Measurements from ENCODE around the gene MRM1. TPM values are rescaled to one million over a fixed set of nuclear protein-coding genes. Genes with fewer than 3 reads are reported as not detected.

MRM1 gene
- polyA plus RNA-seq, 3 donors: 3.3 to 6.0 (median 5.4) TPM

GRCh38 chr17:36623281-36623680, 21.9 kb downstream of the MRM1 start:
- H3K27ac ChIP-seq (ENCODE audit: low read depth, low read length): no peak overlapping the region
- WGBS, 3 donors: 75 to 78% (median 77%) methylated on average over 3 of the region's 3 CpGs

- WGBS, 3 donors: 66 to 78% (median 71%) methylated on average over 7 of the region's 7 CpGs
- H3K27ac ChIP-seq (ENCODE audit: low read depth, low read length): no peak overlapping the region
These were observed 23.8 kb downstream of the MRM1 start for GRCh38 chr17:36625188-36625587.

GRCh38 chr17:36627101-36627500, 25.7 kb downstream of the MRM1 start:
- no peak overlapping the region for H3K27ac ChIP-seq (ENCODE audit: low read depth, low read length)

GRCh38 chr17:36628576-36628975, 27.2 kb downstream of the MRM1 start:
- no peak overlapping the region for H3K27ac ChIP-seq (ENCODE audit: low read depth, low read length)
- WGBS, 3 donors: 83 to 95% (median 93%) methylated on average over 2 of the region's 2 CpGs

More at GRCh38 chr17:36627101-36627500, 25.7 kb downstream of the MRM1 start:
- WGBS, 3 donors: 69 to 77% (median 72%) methylated on average over 12 of the region's 12 CpGs

- no peak overlapping the region for H3K27ac ChIP-seq (ENCODE audit: low read depth, low read length)
- 8 to 22% (median 19%) methylated on average over 12 to 14 of the region's 14 CpGs for WGBS, 3 donors
These were observed 28.0 kb downstream of the MRM1 start for GRCh38 chr17:36629252-36629847.

- 70 to 77% (median 75%) methylated on average over 8 of the region's 8 CpGs for WGBS, 3 donors
- no peak overlapping the region for H3K27ac ChIP-seq (ENCODE audit: low read depth, low read length)
These were observed 28.7 kb downstream of the MRM1 start for GRCh38 chr17:36629970-36630502.

GRCh38 chr17:36631022-36631421, 29.6 kb downstream of the MRM1 start:
- H3K27ac ChIP-seq (ENCODE audit: low read depth, low read length): no peak overlapping the region
- WGBS, 3 donors: 43 to 78% (median 75%) methylated on average over 4 of the region's 4 CpGs

GRCh38 chr17:36632916-36633771, 31.8 kb downstream of the MRM1 start:
- H3K27ac ChIP-seq (ENCODE audit: low read depth, low read length): no peak overlapping the region
- WGBS, 3 donors: 31 to 40% (median 33%) methylated on average over 18 of the region's 18 CpGs

GRCh38 chr17:36640346-36640745, 39.0 kb downstream of the MRM1 start:
- 82 to 95% (median 89%) methylated on average over 2 of the region's 2 CpGs for WGBS, 3 donors
- no peak overlapping the region for H3K27ac ChIP-seq (ENCODE audit: low read depth, low read length)

- no peak overlapping the region for H3K27ac ChIP-seq (ENCODE audit: low read depth, low read length)
- WGBS, 3 donors: 46 to 56% (median 53%) methylated on average over 10 of the region's 10 CpGs
These were observed 39.5 kb downstream of the MRM1 start for GRCh38 chr17:36640836-36641235.

GRCh38 chr17:36641331-36641876, 40.0 kb downstream of the MRM1 start:
- no peak overlapping the region for H3K27ac ChIP-seq (ENCODE audit: low read depth, low read length)
- WGBS, 3 donors: 3 to 7% (median 4%) methylated on average over 29 to 43 of the region's 43 CpGs

- 5 to 7% (median 6%) methylated on average over 58 to 63 of the region's 64 CpGs for WGBS, 3 donors
- no peak overlapping the region for H3K27ac ChIP-seq (ENCODE audit: low read depth, low read length)
These were observed 40.8 kb downstream of the MRM1 start for GRCh38 chr17:36641877-36642845.

- 56 to 65% (median 58%) methylated on average over 3 of the region's 3 CpGs for WGBS, 3 donors
- no peak overlapping the region for H3K27ac ChIP-seq (ENCODE audit: low read depth, low read length)
These were observed 41.8 kb downstream of the MRM1 start for GRCh38 chr17:36643086-36643685.

GRCh38 chr17:36645422-36645821, 44.0 kb downstream of the MRM1 start:
- 46 to 51% (median 49%) methylated on average over 3 of the region's 3 CpGs for WGBS, 3 donors
- H3K27ac ChIP-seq (ENCODE audit: low read depth, low read length): no peak overlapping the region

- 22 to 36% (median 24%) methylated on average over 4 of the region's 4 CpGs for WGBS, 3 donors
- no peak overlapping the region for H3K27ac ChIP-seq (ENCODE audit: low read depth, low read length)
These were observed 46.3 kb downstream of the MRM1 start for GRCh38 chr17:36647636-36648035.

GRCh38 chr17:36650096-36650775, 48.9 kb downstream of the MRM1 start:
- WGBS, 3 donors: 34 to 36% (median 36%) methylated on average over 9 of the region's 9 CpGs
- H3K27ac ChIP-seq (ENCODE audit: low read depth, low read length): no peak overlapping the region

- no peak overlapping the region for H3K27ac ChIP-seq (ENCODE audit: low read depth, low read length)
- WGBS, 3 donors: 81 to 90% (median 85%) methylated on average over 3 of the region's 3 CpGs
These were observed 52.0 kb downstream of the MRM1 start for GRCh38 chr17:36653374-36653773.
